NCI-H446 treated with DMSO at 0.1 percent for 48 hours (cell line): ENCODE data around the gene FAM131B.
"Not testable (repeated sequence)": the region's sequence is repeated elsewhere in the genome, so short reads cannot be mapped to it uniquely, and the experiment has no call there.

Source experiments
- DNase-seq: peaks from one replicate; lab custom pipeline; 2025; lab: John Stamatoyannopoulos, UW

The FAM131B gene

GRCh38 chr7:143362131-143363015 lies at the start of gene FAM131B:
Gene FAM131B (minus strand): TSS chr7:143362713. CDS start chr7:143362603, 110 bp downstream.
- no peak for DNase-seq

GRCh38 chr7:143411976-143412708 lies 49.6 kb upstream of the FAM131B start:
- no peak for DNase-seq

GRCh38 chr7:143410521-143411004 lies 48.0 kb upstream of the FAM131B start:
- no peak for DNase-seq

DNA sequence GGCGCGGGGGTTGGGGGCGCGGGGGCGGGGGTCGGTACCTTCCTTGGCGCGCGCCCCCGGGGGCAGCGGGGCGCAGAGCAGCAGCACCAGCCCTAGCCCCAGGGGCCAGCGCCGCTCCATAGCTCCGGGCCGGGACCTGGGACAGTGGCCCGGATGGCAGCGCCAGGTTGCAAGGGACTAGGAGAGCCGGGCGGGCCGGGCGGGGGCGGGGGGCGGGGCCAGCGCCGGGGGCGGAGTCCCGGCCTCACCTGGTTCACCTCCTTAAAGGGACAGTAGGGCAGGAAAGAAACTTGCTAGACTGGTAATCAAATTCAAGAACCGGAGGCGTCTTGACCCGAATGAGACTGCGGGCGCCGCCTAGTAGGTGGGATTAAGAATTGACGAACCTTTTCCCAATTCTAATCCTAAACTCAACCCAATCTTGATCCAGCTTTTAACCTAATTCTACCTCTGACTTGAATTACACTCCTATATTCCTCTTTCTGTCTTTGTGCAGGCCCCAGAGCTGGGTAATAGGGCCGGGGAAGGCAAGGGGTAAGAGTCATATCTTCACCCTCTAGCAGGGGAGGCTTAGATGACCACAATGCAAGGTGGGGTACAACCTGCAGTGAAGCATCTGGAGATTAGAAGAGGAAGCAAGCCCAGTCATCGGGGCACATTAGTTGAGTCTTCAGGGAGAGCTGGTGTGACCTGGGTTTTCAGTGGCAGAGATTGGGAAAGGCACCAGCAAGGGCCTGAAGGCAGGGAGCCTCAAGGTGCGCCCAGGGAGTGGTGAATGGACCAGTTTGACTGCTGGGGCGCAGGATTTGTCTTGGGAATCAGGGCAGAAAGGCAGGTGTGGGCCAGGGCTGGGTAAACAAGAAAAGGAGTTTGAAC lies 46.4 kb upstream of the FAM131B start, which contains the start of gene EPHA1:
TSS of gene EPHA1 (minus strand) at position 171 of the 876 bp plus-strand sequence. CDS start at position 120, 51 bp downstream.
- DNase-seq: no peak

DNA sequence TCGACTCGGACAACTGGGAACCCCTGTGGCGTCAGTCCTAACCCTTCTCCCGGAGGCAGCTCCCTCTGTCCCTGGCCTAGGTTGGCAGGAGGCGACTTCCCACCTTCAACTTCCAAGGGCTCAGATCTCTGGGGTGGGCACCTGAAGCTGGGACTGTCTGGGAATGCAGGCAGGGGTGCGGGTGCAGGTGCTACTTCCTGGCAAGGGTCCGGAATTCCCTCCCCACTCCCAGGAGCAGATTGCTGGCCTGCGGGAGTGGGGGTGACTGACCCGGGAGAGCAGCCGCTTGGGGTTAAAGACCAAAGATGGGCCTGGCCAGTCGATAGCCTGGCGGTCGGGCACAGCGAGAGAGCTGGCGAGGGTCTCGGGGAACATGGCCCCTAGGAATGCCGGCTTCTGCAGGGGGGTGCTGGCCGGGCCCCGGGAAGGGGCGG lies 45.8 kb upstream of the FAM131B start:
- DNase-seq: no peak

- DNase-seq: no peak
Observed at GRCh38 chr7:143407287-143408251, 45.1 kb upstream of the FAM131B start.

- DNase-seq: no peak
Observed at GRCh38 chr7:143406002-143406357, 43.5 kb upstream of the FAM131B start.

- DNase-seq: no peak
Observed at GRCh38 chr7:143405173-143406001, 42.9 kb upstream of the FAM131B start.

GRCh38 chr7:143402233-143402632 lies 39.7 kb upstream of the FAM131B start:
- not testable (repeated sequence) for DNase-seq

- no peak for DNase-seq
Observed at GRCh38 chr7:143401265-143401664, 38.8 kb upstream of the FAM131B start.

- DNase-seq: no peak
Observed at GRCh38 chr7:143399642-143400041, 37.1 kb upstream of the FAM131B start.

GRCh38 chr7:143399151-143399550 lies 36.6 kb upstream of the FAM131B start:
- no peak for DNase-seq

DNA sequence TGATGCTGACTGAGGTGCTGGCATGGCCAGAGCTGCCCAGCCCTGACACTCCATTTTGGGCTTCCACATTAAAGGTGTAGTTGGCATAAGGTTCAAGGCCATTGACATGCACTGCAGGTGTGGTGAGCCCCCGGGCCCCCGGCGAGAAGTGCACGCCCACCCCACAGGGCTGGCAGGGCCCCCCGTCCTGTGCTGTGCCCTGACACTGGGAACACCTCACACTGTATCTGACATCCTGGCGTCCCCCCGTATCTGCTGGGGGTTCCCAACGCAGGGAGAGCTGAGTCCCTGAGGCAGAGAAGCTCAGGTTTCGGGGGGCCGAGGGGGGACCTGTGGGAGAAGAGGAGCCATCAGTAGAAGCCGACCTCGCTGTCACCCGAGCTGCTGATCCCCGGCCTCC lies 36.1 kb upstream of the FAM131B start:
- DNase-seq: no peak

GRCh38 chr7:143397710-143398530 lies 35.4 kb upstream of the FAM131B start:
- DNase-seq: no peak

DNA sequence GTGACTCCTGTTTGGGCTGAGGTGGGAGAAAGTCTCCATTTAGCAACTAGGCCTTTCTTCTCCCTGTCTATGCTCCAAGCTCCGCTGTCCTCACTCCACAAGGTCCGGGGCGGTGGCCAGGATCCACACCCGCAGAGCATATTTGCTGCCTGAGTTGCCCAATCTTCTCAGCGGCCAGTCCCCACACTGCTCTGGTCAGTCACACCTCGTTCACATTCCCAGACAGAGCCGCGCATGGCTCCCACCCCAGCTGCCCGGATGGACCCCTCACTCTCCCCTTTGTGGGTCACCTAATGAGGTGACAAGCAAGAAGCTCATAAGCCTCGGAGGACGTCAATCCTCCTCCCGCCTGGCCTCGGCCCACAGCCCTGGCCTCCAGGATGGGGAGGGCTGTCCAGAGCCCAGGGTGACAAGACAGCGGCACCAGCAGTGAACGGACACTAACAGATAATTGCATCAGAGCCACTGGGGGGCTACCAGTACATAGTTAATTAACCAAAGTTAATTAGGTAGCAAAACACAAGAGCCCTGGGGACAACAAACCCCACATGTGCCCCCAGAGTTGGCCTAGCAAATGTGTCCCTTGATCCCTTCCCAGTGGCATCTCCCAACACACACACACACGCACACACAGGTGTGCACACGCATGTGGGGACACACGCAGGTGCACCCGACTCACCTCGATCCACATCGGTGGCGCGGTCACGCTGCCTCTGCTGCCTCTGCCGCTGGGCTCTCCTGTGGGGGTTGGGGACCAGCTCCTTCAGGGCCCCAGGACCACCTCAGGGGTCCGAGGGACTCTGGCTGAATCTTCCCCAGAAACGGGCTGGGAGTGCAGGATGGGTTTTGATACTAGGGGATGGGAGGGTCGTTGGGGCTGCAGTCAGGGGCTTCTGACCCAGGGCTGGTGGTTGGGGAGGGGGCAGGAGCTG lies 34.4 kb upstream of the FAM131B start:
- no peak for DNase-seq

GRCh38 chr7:143396182-143396581 lies 33.7 kb upstream of the FAM131B start:
- DNase-seq: no peak
